ENCODE results near the gene AEN.

The AEN gene

GRCh38 chr15:88620995-88621772 lies at the start of gene AEN:
Gene AEN, plus strand, starts transcription at chr15:88621340. Its CDS starts 4,870 bp downstream, at chr15:88626210.
- H3K9me3 ChIP-seq (ENCODE audit: control insufficient read depth, insufficient read depth, low read length): no peaks in the 10 kb centered on the region
- H3K27me3 ChIP-seq (ENCODE audit: control insufficient read depth, insufficient read depth, low read length): no peaks in the 10 kb centered on the region
- peak within 1 kb of the TSS; percentile 90 for H3K27ac ChIP-seq (ENCODE audit: low read depth, low read length)
- peaks cover 35% of the 10 kb centered on the region for H3K4me1 ChIP-seq (ENCODE audit: control insufficient read depth, insufficient read depth, low read length)
- H3K36me3 ChIP-seq (ENCODE audit: control insufficient read depth, insufficient read depth, low read length): peaks cover 38% of the 10 kb centered on the region
- H3K9ac ChIP-seq (ENCODE audit: low read depth, low read length): peak within 1 kb of the TSS; percentile 98
- peak within 1 kb of the TSS; percentile 99 for H3K4me3 ChIP-seq (ENCODE audit: low read depth, low read length)

- no peak overlapping the region for H3K27ac ChIP-seq (ENCODE audit: low read depth, low read length)
- no peak overlapping the region for H3K4me3 ChIP-seq (ENCODE audit: low read depth, low read length)
- H3K27me3 ChIP-seq (ENCODE audit: control insufficient read depth, insufficient read depth, low read length): no peaks in the 10 kb centered on the region
- no peak overlapping the region for H3K9ac ChIP-seq (ENCODE audit: low read depth, low read length)
- no peaks in the 10 kb centered on the region for H3K9me3 ChIP-seq (ENCODE audit: control insufficient read depth, insufficient read depth, low read length)
- peaks cover 4% of the 10 kb centered on the region; the same call in 1 of the 2 replicates for H3K4me1 ChIP-seq (ENCODE audit: control insufficient read depth, insufficient read depth, low read length)
- no peaks in the 10 kb centered on the region for H3K36me3 ChIP-seq (ENCODE audit: control insufficient read depth, insufficient read depth, low read length)
Observed at GRCh38 chr15:88571852-88572259, 49.3 kb upstream of the AEN start.

GRCh38 chr15:88574077-88574476 lies 47.1 kb upstream of the AEN start:
- Histone ChIP-seq H3K27me3 (ENCODE audit: control insufficient read depth, insufficient read depth, low read length) (no peaks in the 10 kb centered on the region), H3K27ac (ENCODE audit: low read depth, low read length) (no peak overlapping the region)

GRCh38 chr15:88574655-88575054 lies 46.5 kb upstream of the AEN start:
- Histone ChIP-seq H3K9me3 (ENCODE audit: control insufficient read depth, insufficient read depth, low read length) (no peaks in the 10 kb centered on the region), H3K9ac (ENCODE audit: low read depth, low read length) (no peak overlapping the region), H3K27ac (ENCODE audit: low read depth, low read length) (no peak overlapping the region), H3K4me1 (ENCODE audit: control insufficient read depth, insufficient read depth, low read length) (peaks cover 4% of the 10 kb centered on the region; the same call in 1 of the 2 replicates), H3K36me3 (ENCODE audit: control insufficient read depth, insufficient read depth, low read length) (no peaks in the 10 kb centered on the region), H3K27me3 (ENCODE audit: control insufficient read depth, insufficient read depth, low read length) (no peaks in the 10 kb centered on the region), H3K4me3 (ENCODE audit: low read depth, low read length) (no peak overlapping the region)

More at GRCh38 chr15:88574077-88574476, 47.1 kb upstream of the AEN start:
- no peaks in the 10 kb centered on the region for H3K9me3 ChIP-seq (ENCODE audit: control insufficient read depth, insufficient read depth, low read length)
- H3K4me1 ChIP-seq (ENCODE audit: control insufficient read depth, insufficient read depth, low read length): peaks cover 4% of the 10 kb centered on the region; the same call in 1 of the 2 replicates
- no peak overlapping the region for H3K4me3 ChIP-seq (ENCODE audit: low read depth, low read length)
- H3K36me3 ChIP-seq (ENCODE audit: control insufficient read depth, insufficient read depth, low read length): no peaks in the 10 kb centered on the region
- no peak overlapping the region for H3K9ac ChIP-seq (ENCODE audit: low read depth, low read length)

GRCh38 chr15:88579322-88579721 lies 41.8 kb upstream of the AEN start:
- no peaks in the 10 kb centered on the region for H3K27me3 ChIP-seq (ENCODE audit: control insufficient read depth, insufficient read depth, low read length)
- no peaks in the 10 kb centered on the region for H3K36me3 ChIP-seq (ENCODE audit: control insufficient read depth, insufficient read depth, low read length)
- peaks cover 4% of the 10 kb centered on the region; the same call in 1 of the 2 replicates for H3K4me1 ChIP-seq (ENCODE audit: control insufficient read depth, insufficient read depth, low read length)
- H3K9me3 ChIP-seq (ENCODE audit: control insufficient read depth, insufficient read depth, low read length): no peaks in the 10 kb centered on the region
- H3K4me3 ChIP-seq (ENCODE audit: low read depth, low read length): no peak overlapping the region
- no peak overlapping the region for H3K27ac ChIP-seq (ENCODE audit: low read depth, low read length)
- no peak overlapping the region for H3K9ac ChIP-seq (ENCODE audit: low read depth, low read length)

- Histone ChIP-seq H3K9ac (ENCODE audit: low read depth, low read length) (no peak overlapping the region), H3K27me3 (ENCODE audit: control insufficient read depth, insufficient read depth, low read length) (no peaks in the 10 kb centered on the region)
Observed at GRCh38 chr15:88580532-88580931, 40.6 kb upstream of the AEN start.

GRCh38 chr15:88586401-88587162 lies 34.6 kb upstream of the AEN start:
- H3K36me3 ChIP-seq (ENCODE audit: control insufficient read depth, insufficient read depth, low read length): no peaks in the 10 kb centered on the region
- H3K27ac ChIP-seq (ENCODE audit: low read depth, low read length): no peak overlapping the region
- H3K9ac ChIP-seq (ENCODE audit: low read depth, low read length): no peak overlapping the region
- no peak overlapping the region for H3K4me3 ChIP-seq (ENCODE audit: low read depth, low read length)
- no peaks in the 10 kb centered on the region for H3K4me1 ChIP-seq (ENCODE audit: control insufficient read depth, insufficient read depth, low read length)
- no peaks in the 10 kb centered on the region for H3K9me3 ChIP-seq (ENCODE audit: control insufficient read depth, insufficient read depth, low read length)
- no peaks in the 10 kb centered on the region for H3K27me3 ChIP-seq (ENCODE audit: control insufficient read depth, insufficient read depth, low read length)

More at GRCh38 chr15:88580532-88580931, 40.6 kb upstream of the AEN start:
- H3K4me3 ChIP-seq (ENCODE audit: low read depth, low read length): no peak overlapping the region
- no peaks in the 10 kb centered on the region for H3K9me3 ChIP-seq (ENCODE audit: control insufficient read depth, insufficient read depth, low read length)
- H3K4me1 ChIP-seq (ENCODE audit: control insufficient read depth, insufficient read depth, low read length): no peaks in the 10 kb centered on the region
- H3K27ac ChIP-seq (ENCODE audit: low read depth, low read length): no peak overlapping the region
- no peaks in the 10 kb centered on the region for H3K36me3 ChIP-seq (ENCODE audit: control insufficient read depth, insufficient read depth, low read length)

- no peaks in the 10 kb centered on the region for H3K27me3 ChIP-seq (ENCODE audit: control insufficient read depth, insufficient read depth, low read length)
- H3K36me3 ChIP-seq (ENCODE audit: control insufficient read depth, insufficient read depth, low read length): no peaks in the 10 kb centered on the region
- H3K4me1 ChIP-seq (ENCODE audit: control insufficient read depth, insufficient read depth, low read length): no peaks in the 10 kb centered on the region
- no peak overlapping the region for H3K4me3 ChIP-seq (ENCODE audit: low read depth, low read length)
- no peak overlapping the region for H3K9ac ChIP-seq (ENCODE audit: low read depth, low read length)
- H3K9me3 ChIP-seq (ENCODE audit: control insufficient read depth, insufficient read depth, low read length): no peaks in the 10 kb centered on the region
- no peak overlapping the region for H3K27ac ChIP-seq (ENCODE audit: low read depth, low read length)
Observed at GRCh38 chr15:88590759-88591158, 30.4 kb upstream of the AEN start.

- Histone ChIP-seq H3K4me3 (ENCODE audit: low read depth, low read length) (no peak overlapping the region), H3K27me3 (ENCODE audit: control insufficient read depth, insufficient read depth, low read length) (no peaks in the 10 kb centered on the region), H3K9me3 (ENCODE audit: control insufficient read depth, insufficient read depth, low read length) (no peaks in the 10 kb centered on the region), H3K9ac (ENCODE audit: low read depth, low read length) (no peak overlapping the region), H3K4me1 (ENCODE audit: control insufficient read depth, insufficient read depth, low read length) (no peaks in the 10 kb centered on the region), H3K27ac (ENCODE audit: low read depth, low read length) (no peak overlapping the region), H3K36me3 (ENCODE audit: control insufficient read depth, insufficient read depth, low read length) (no peaks in the 10 kb centered on the region)
Observed at GRCh38 chr15:88591384-88591783, 29.8 kb upstream of the AEN start.

- Histone ChIP-seq H3K4me3 (ENCODE audit: low read depth, low read length) (peak overlapping the region; percentile 63), H3K27me3 (ENCODE audit: control insufficient read depth, insufficient read depth, low read length) (peaks cover 66% of the 10 kb centered on the region), H3K9me3 (ENCODE audit: control insufficient read depth, insufficient read depth, low read length) (no peaks in the 10 kb centered on the region), H3K9ac (ENCODE audit: low read depth, low read length) (no peak overlapping the region), H3K36me3 (ENCODE audit: control insufficient read depth, insufficient read depth, low read length) (no peaks in the 10 kb centered on the region), H3K4me1 (ENCODE audit: control insufficient read depth, insufficient read depth, low read length) (peaks cover 41% of the 10 kb centered on the region), H3K27ac (ENCODE audit: low read depth, low read length) (no peak overlapping the region)
Observed at GRCh38 chr15:88603885-88604284, 17.3 kb upstream of the AEN start.
